HEK293 (cell line): ENCODE data around the gene KRT9.

ENCODE experiments used
- CTCF ChIA-PET: fragments of 350-600 bp; formaldehyde crosslinking; extraction: SDS; loops from one replicate; lab custom pipeline; 2021; ENCODE audit warnings: antibody characterized with exemption; lab: Yijun Ruan, JAX
- POLR2A ChIA-PET: fragments of 300-600 bp; formaldehyde crosslinking; extraction: SDS; loops from one replicate; lab custom pipeline; 2020; ENCODE audit warnings: antibody characterized with exemption, inconsistent platforms; lab: Yijun Ruan, JAX
- H3K27ac ChIP-seq: fragments of 200-500 bp; sonication (Bioruptor generic); 2 replicates; pipeline ENCODE4 v1.5.1; 2014; ENCODE audit warnings: low read depth, low read length, control low read depth, inconsistent platforms; ENCODE audit errors: extremely low read depth
- H3K36me3 ChIP-seq, 2 experiments: fragments of 200-500 bp in 1 of 2; sonication (Bioruptor generic) in 1 of 2; 1 replicate in 1 of 2; 2 replicates in 1 of 2; pipeline ENCODE4 v1.5.1; 2014 to 2017; ENCODE audit warnings: inconsistent platforms in 2 of 2, low read length in 2 of 2; ENCODE audit not compliant: control insufficient read depth in 2 of 2, insufficient read depth in 1 of 2
- H3K4me1 ChIP-seq: fragments of 200-500 bp; sonication (Bioruptor generic); 2 replicates; pipeline ENCODE4 v1.5.1; 2014; ENCODE audit warnings: mild to moderate bottlenecking, low read length, inconsistent platforms; ENCODE audit not compliant: control insufficient read depth, insufficient read depth
- H3K4me3 ChIP-seq: 2 replicates; pipeline ENCODE4 v1.5.1; 2011; ENCODE audit warnings: low read depth, mild to moderate bottlenecking, control low read depth, low read length, moderate library complexity
- H3K9me3 ChIP-seq: fragments of 200-500 bp; sonication (Bioruptor generic); 2 replicates; pipeline ENCODE4 v1.5.1; 2014; ENCODE audit warnings: low read depth, low read length, inconsistent platforms; ENCODE audit not compliant: control insufficient read depth, insufficient read depth
- EGR2 ChIP-seq: fragments of 450-650 bp; formaldehyde crosslinking; IDR thresholded peaks from 2 replicates; pipeline ENCODE4 v1.5.1; 2016; ENCODE audit warnings: low read depth, missing biosample characterization, missing genetic modification characterization
- GLIS2 ChIP-seq: fragments of 450-650 bp; formaldehyde crosslinking; IDR thresholded peaks from 2 replicates; pipeline ENCODE4 v1.5.1; 2016; ENCODE audit warnings: missing biosample characterization, missing genetic modification characterization
- OSR2 ChIP-seq: fragments of 450-650 bp; formaldehyde crosslinking; IDR thresholded peaks from 2 replicates; pipeline ENCODE4 v1.5.1; 2016; ENCODE audit warnings: missing biosample characterization, missing genetic modification characterization
- PATZ1 ChIP-seq: fragments of 450-650 bp; formaldehyde crosslinking; IDR thresholded peaks from 2 replicates; pipeline ENCODE4 v1.5.1; 2016; ENCODE audit warnings: missing biosample characterization, missing genetic modification characterization
- SP7 ChIP-seq: fragments of 450-650 bp; formaldehyde crosslinking; IDR thresholded peaks from 2 replicates; pipeline ENCODE4 v1.5.1; 2016; ENCODE audit warnings: missing biosample characterization, missing genetic modification characterization
- ZBTB10 ChIP-seq: fragments of 450-650 bp; formaldehyde crosslinking; IDR thresholded peaks from 2 replicates; pipeline ENCODE4 v1.5.1; 2016; ENCODE audit warnings: missing biosample characterization, missing genetic modification characterization
- ZBTB20 ChIP-seq: fragments of 450-650 bp; formaldehyde crosslinking; IDR thresholded peaks from 2 replicates; pipeline ENCODE4 v1.5.1; 2016; ENCODE audit warnings: missing biosample characterization, missing genetic modification characterization
- ZFHX2 ChIP-seq: fragments of 450-650 bp; formaldehyde crosslinking; conservative IDR thresholded peaks from 2 replicates; pipeline ENCODE4 v1.5.1; 2016; ENCODE audit warnings: missing biosample characterization, missing genetic modification characterization
- ZNF280C ChIP-seq: fragments of 450-650 bp; formaldehyde crosslinking; IDR thresholded peaks from 2 replicates; pipeline ENCODE4 v1.5.1; 2016; ENCODE audit warnings: missing biosample characterization, missing genetic modification characterization
- ZNF366 ChIP-seq: fragments of 450-650 bp; formaldehyde crosslinking; conservative IDR thresholded peaks from 2 replicates; pipeline ENCODE4 v1.5.1; 2016; ENCODE audit warnings: missing biosample characterization, missing genetic modification characterization
- ZNF580 ChIP-seq: fragments of 450-650 bp; formaldehyde crosslinking; IDR thresholded peaks from 2 replicates; pipeline ENCODE4 v1.5.1; 2016; ENCODE audit warnings: missing biosample characterization, missing genetic modification characterization
- ZNF600 ChIP-seq: fragments of 450-650 bp; formaldehyde crosslinking; IDR thresholded peaks from 2 replicates; pipeline ENCODE4 v1.5.1; 2016; ENCODE audit warnings: missing biosample characterization, missing genetic modification characterization
- ZNF629 ChIP-seq: fragments of 450-650 bp; formaldehyde crosslinking; IDR thresholded peaks from 2 replicates; pipeline ENCODE4 v1.5.1; 2017; ENCODE audit warnings: missing biosample characterization, missing genetic modification characterization
- ZNF843 ChIP-seq: fragments of 450-650 bp; formaldehyde crosslinking; IDR thresholded peaks from 2 replicates; pipeline ENCODE4 v1.5.1; 2016; ENCODE audit warnings: missing biosample characterization, missing genetic modification characterization
- TF ChIP-seq, protein P1 (sequence below): fragments of 450-650 bp; formaldehyde crosslinking; IDR thresholded peaks from 2 replicates; pipeline ENCODE4 v1.5.1; 2016; ENCODE audit warnings: missing biosample characterization, missing genetic modification characterization

KRT9 gene

DNA sequence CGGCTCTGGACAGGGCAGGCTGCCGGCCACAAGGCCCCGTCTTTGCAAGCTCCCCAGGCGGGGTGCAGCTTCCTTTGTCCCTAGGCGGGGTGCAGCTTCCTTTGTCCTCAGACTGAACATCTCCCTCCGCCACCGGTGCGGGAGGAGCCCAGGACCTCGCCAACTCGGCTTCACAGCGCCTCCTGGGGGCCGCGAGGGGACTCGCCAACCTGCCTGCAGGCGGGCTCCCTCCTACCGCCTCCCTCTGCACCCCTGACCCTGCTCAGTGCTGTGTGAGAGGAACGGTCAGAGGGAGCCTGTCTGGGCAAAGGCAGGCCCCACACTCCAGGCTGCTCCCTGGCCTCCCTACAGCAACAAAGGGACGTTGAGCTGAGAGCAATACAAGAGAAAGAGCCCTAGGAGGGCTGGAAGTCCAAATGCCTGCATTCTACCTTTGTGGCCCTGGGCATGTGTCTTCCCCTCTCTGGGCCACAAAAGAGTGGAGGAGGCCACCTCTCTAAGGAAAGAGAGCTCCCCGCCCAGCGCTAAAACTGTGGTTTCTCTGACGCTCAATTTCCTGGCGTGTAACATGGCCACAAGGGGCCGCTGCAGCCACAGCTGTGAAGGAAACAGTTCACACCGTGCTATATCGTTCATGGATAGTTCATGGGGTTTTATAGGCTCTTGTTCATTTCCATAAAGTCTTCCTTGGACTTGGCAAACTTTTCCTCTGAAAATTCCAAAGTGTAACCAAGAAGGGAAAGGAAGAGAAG, 22.8 kb downstream of the KRT9 start (continued):
- TF ChIP-seq ZNF280C: no peak

DNA sequence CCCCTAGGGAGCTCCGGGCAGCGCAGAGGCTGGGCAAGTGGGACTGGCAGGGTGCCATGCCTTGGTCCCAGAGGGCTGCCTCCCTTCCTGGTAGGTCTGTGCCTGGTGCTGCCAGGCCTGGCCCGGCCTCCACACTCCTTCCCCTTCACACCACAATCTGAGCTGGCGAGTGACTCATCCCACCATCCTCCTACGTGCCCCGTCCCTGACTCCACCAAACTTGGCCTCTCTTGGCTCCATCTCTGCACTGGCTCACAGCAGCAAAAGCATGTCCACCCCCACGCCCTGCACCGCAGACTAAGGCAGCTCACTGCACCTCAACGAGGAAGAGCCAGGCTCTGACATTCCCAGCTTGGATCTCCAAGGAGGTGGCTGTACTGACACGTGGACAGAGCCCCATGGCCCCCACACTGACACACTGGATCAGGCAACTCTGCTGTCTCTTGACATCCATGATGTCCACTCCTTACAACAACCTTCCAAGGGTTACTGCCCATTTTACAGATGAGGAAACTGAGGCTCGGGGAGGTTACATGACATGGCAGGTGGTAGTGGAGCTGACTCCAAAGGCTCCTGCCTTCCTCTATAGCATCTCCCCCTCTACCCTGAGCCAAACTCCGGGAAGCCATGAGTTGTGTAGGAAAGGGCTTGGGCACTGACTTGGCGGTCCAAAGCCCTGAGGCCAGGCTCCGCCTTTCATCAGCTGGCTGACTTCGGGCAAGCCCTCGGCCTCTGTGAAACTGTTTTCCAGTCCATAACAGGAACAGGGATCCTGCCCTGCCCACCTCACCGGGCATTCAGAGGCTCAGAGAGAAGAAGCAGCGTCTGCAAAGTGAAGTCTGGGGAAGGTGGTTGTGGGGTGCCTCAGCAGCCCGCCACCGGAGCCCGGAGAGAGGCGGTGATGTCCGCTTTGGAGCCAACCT, 23.7 kb downstream of the KRT9 start:
- no peaks in the 10 kb centered on the region for H3K9me3 ChIP-seq
- H3K4me1 ChIP-seq: no peaks in the 10 kb centered on the region
- POLR2A ChIA-PET: interaction anchor here (0.6 to 1.8 kb wide), 8 partner anchors 20 to 140 kb away, joined by 3 to 10 read pairs (median 5); partner anchors contain the start of genes EIF1 and KRT19
- H3K27ac ChIP-seq: peak overlapping the region; percentile 1; the same call in 1 of the 2 replicates
- CTCF ChIA-PET: interaction anchor here (0.5 to 16.6 kb wide), 98 partner anchors 11 to 931 kb away, joined by 3 to 546 read pairs (median 6); partner anchors contain the start of genes KRT13, KRT15, KRT17 and KRT19
- H3K36me3 ChIP-seq: no peaks in the 10 kb centered on the region
- TF ChIP-seq ZBTB10 (tag by site-specific recombination) (peak; percentile 39; the same call in 1 of the 2 replicates), ZNF843 (no peak), PATZ1 (tag by site-specific recombination) (0 out of 2 replicates have a peak, but pooled peaks have one; percentile 52), OSR2 (tag by site-specific recombination) (no peak), SP7 (tag by site-specific recombination) (peak; percentile 32; the same call in 1 of the 2 replicates), ZNF600 (tag by site-specific recombination) (peak; percentile 91), ZBTB20 (tag by site-specific recombination) (peak; percentile 29; the same call in 1 of the 2 replicates), EGR2 (tag by site-specific recombination) (peak; percentile 97), ZNF366 (tag by site-specific recombination) (no peak), GLIS2 (tag by site-specific recombination) (peak; percentile 20; the same call in 1 of the 2 replicates), ZNF629 (tag by site-specific recombination) (peak; percentile 31; the same call in 1 of the 2 replicates), ZFHX2 (tag by site-specific recombination) (peak; percentile 98), ZNF580 (0 out of 2 replicates have a peak, but pooled peaks have one; percentile 45)
- TF ChIP-seq, protein P1, sequence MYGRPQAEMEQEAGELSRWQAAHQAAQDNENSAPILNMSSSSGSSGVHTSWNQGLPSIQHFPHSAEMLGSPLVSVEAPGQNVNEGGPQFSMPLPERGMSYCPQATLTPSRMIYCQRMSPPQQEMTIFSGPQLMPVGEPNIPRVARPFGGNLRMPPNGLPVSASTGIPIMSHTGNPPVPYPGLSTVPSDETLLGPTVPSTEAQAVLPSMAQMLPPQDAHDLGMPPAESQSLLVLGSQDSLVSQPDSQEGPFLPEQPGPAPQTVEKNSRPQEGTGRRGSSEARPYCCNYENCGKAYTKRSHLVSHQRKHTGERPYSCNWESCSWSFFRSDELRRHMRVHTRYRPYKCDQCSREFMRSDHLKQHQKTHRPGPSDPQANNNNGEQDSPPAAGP (tag by site-specific recombination): peak; percentile 90
- H3K4me3 ChIP-seq: no peak overlapping the region
